ENCODE data around the gene SNCB.

SNCB gene

DNA sequence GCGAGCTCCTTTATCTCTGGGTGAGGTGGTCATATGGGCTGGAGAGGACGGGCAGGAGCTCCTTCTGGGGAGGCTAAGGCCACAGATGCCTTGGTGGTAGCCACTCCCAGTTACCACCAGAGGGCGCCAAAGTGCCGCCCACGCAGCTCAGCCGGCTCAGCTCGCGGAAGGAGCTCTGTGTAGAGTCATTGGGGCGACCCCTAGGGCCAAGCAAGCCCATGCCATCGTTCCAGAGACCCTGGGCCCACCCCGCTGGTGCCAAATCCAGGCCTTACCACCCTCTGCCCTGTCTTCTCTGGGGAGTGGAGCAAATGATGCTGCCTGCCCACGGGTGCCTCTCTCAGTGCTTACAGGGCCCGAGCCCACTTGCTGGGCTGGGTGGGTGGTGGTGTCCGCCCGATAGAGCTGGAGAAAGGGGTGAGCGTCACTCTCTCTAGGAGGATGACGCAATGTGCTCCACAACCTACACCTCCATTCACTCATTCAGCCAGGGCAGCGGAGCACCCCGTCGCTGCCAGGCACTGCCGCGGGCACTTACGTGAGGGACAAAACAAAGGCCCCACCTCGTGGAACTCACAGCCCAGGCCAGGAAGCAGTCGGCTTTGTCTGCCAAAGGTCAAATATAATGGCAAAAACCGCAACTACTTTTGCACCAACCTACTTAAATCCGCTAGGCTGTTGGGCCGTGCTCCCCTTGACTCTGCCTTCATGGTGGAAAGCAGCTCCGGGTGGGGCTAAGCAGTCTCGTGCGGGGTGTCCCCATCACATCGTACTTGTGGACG, 30.7 kb upstream of the SNCB start:
- no peak for DNase-seq

GRCh38 chr5:176660530-176660859, 30.2 kb upstream of the SNCB start:
- no peak for DNase-seq

DNA sequence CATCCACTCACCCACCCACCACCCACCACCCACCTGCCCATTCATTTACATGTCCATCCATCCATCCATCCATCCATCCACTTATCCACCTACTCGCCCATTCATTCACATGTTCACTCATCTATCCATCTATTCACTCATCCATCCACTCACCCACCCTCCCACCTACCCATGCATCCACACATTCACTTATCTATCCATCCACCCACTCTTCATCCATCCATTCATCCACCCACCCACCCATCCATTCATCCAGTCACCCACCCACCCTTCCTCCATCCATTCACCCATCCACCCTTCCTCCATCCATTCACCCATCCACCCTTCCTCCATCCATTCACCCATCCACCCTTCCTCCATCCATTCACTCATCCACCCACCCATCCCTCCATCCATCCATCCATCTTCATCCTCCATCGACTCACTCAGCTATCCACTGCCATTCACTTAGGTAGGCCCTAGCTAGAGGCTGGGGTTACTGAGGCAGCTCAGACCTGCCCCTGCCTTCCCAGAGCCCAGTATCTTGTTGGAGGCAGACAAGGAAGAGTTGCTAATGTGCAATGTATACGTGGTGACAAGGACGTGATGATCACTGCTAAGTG, 29.6 kb upstream of the SNCB start:
- no peak for DNase-seq

- DNase-seq: no peak
These were observed 29.1 kb upstream of the SNCB start for GRCh38 chr5:176659512-176659839.

- no peak for DNase-seq
These were observed 28.6 kb upstream of the SNCB start for GRCh38 chr5:176658817-176659511.

DNA sequence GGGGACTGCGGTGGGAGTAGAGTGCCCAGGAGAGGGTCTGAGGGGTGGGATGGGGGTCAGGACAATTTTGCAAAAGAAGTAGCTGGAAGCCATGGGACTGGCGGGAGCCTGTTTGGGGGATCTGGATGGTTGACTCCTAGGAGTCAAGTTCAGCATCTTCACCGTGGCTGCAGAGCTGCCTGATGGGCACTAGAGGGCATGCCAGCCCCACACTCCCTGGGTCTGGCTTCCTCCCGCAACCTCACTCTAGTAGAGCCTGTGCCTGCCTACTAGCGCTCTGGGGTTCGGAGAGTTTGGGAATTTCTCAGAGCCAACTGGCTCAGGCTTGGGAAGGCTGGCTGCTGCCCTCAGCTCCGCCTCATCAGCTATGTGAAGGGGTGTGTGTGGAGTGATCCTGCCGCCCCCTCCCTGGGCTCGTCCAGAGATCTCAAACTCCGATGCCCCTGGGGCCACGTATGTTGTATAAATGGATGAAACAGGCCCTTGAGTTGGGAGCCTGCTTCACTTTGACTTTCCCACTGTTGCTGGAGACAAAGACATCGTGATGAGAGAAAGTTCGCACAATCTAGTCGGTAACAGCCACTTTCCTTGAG, 27.8 kb upstream of the SNCB start:
- no peak for DNase-seq

DNA sequence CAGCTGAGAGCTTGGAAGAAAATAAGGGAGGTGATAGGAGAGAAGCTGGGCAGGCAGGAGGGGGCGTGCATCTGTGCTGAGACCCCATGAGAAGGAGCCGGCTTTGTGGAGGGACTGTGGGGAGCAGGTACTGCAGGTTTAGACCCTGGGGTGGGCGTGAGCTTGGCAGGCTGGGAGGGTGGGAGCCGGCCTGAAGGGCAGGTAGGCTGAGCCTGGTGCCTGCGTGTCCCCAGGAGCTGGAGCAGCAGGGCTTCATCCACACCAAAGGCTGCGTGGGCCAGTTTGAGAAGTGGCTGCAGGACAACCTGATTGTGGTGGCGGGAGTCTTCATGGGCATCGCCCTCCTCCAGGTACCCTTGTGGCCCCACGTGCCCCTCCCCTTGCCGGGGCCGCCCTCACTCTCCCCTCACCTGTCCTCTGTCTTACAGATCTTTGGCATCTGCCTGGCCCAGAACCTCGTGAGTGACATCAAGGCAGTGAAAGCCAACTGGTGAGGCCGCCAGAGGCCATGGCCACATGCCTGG, 26.2 kb upstream of the SNCB start:
- DNase-seq: no peak

GRCh38 chr5:176654856-176655255, 24.5 kb upstream of the SNCB start:
- no peak for DNase-seq

GRCh38 chr5:176653401-176654385, 23.4 kb upstream of the SNCB start:
- no peak for DNase-seq

DNA sequence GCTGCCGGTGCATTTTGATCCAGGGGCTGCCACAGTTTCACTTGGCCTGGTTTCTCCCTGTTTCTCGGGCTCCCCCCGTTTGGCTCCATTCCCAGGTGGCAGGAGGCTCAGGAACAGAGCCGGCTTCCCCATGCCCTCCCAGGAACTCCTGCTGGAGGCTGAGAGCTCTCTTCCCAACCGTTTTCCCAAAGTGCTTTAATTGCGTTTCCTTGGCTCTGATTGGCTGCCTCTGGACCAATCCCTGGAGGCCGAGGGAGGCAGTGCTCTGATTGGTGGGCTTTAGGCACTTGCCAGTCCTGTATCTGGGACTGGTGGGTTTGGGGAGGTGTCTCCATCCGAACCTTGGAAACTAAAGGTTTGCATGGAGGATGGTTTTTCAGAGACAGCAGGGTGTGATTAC, 21.8 kb upstream of the SNCB start:
- no peak for DNase-seq

DNA sequence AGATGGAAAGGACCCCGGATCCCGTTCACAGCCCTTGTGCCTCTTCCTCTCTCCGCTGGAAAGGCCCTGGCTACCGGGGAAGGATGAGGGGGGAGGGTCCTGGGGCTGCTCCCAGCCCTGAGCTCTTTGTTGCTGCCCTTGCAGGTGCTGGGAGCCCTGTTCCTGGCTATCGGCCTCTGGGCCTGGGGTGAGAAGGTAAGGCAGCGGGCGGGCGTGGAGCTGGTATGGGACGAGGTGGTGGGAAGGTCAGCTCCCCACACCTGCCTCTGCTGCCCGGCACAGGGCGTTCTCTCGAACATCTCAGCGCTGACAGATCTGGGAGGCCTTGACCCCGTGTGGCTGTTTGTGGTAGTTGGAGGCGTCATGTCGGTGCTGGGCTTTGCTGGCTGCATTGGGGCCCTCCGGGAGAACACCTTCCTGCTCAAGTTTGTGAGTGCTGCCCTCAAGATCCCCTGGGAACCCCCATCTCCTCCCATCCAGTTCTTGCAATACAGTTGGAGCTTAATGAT, 21.2 kb upstream of the SNCB start:
- no peak for DNase-seq

GRCh38 chr5:176650354-176650884, 20.1 kb upstream of the SNCB start:
- DNase-seq: no peak

- DNase-seq: no peak
These were observed 18.3 kb upstream of the SNCB start for GRCh38 chr5:176648474-176649194.

GRCh38 chr5:176647843-176648473, 17.6 kb upstream of the SNCB start:
- DNase-seq: no peak

GRCh38 chr5:176647030-176647842, 16.9 kb upstream of the SNCB start, which contains the start of gene TSPAN17:
Gene TSPAN17 (plus strand): TSS chr5:176647484. CDS start chr5:176647616, 132 bp downstream.
- DNase-seq: peak; percentile 86

GRCh38 chr5:176646707-176647029, 16.3 kb upstream of the SNCB start:
- no peak for DNase-seq

DNA sequence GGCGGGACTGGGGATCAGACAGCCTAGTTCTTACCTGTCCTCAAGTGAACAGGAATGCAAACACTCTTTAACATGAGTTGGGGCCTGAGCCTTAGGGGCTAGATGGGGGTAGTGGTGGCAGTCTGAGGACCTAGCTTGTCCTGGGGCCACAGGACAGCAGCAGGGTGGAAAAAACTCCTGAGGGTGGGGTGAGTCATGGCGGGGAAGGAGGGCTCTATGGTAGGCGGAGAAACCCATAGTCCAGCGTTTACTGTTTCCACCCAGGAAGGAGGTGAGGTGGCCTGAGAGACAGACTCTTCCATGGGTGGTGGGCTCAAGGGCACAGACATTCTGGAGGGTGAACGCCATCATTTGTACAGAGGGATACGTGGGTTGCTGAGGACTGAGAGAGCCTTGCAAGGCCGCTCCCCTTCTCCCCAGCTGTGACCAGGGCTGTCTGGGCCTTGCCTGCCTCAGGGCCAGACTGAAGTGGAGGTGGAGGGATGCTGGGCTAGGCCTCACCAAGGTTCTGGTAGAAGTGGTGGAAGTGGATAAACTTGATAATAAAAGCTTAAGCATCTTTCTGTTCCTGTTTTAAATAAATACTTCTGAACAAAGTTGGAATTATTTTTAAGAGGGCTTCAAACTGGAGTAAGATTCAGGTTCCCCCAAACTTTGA, 15.8 kb upstream of the SNCB start:
- no peak for DNase-seq

- DNase-seq: no peak
These were observed 14.7 kb upstream of the SNCB start for GRCh38 chr5:176644878-176645670.

DNA sequence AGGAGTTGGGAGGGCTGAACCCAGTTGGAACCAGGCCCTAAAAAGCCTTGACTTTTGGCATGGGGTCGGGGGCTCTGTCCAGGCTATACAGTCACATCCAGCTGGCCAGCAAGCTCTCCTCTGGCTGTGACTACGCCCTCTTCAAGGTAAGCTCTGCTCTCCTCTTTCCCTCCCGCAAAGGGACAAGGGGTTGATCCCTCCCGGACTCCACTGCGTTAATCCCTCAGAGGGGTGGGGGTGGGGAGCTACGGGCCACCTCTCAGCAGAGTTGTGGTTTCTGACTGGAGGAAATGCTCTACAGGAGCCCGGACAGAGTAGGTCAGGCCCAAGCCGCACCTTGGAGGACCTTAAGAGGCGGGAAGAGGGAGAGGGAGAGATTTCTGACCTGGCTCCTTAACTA, 14.0 kb upstream of the SNCB start:
- DNase-seq: no peak

Data from NCI-H510A (cell line).